HepG2 (cell line): Measurements from ENCODE around the gene RPS27L. TPM values are rescaled to one million over a fixed set of nuclear protein-coding genes. Genes with fewer than 3 reads are reported as not detected.

Source experiments
- CAMTA2 ChIP-seq: sonication (generic); formaldehyde crosslinking; IDR thresholded peaks from 2 replicates; pipeline ENCODE4 v1.4.0; 2020; ENCODE audit warnings: mild to moderate bottlenecking, missing genetic modification reagents, borderline replicate concordance
- DRAP1 ChIP-seq: IDR thresholded peaks from 2 replicates; pipeline ENCODE4 v1.6.1; 2016; ENCODE audit warnings: missing genetic modification reagents, missing compliant biosample characterization
- HNF1A ChIP-seq, 2 experiments: sonication (generic) in 1 of 2; formaldehyde crosslinking in 1 of 2; IDR thresholded peaks; 2 replicates each; pipeline versions ENCODE4 v1.4.0 to v1.6.1; 2016 to 2020; ENCODE audit warnings: borderline replicate concordance in 1 of 2, low read depth in 1 of 2, mild to moderate bottlenecking in 1 of 2, missing genetic modification reagents in 1 of 2
- HOXA5 ChIP-seq: sonication (generic); formaldehyde crosslinking; IDR thresholded peaks from 2 replicates; pipeline ENCODE4 v1.4.0; 2020; ENCODE audit warnings: missing genetic modification reagents
- MAZ ChIP-seq, 2 experiments: sonication (generic) in 1 of 2; formaldehyde crosslinking in 1 of 2; IDR thresholded peaks; 2 replicates each; pipeline versions ENCODE4 v1.5.0 to v1.6.1; 2012 to 2020; ENCODE audit warnings: low read depth in 2 of 2, mild to moderate bottlenecking in 2 of 2, borderline replicate concordance in 1 of 2, improper control_type of control experiment in 1 of 2, low read length in 1 of 2, missing genetic modification reagents in 1 of 2, moderate library complexity in 1 of 2
- MXI1 ChIP-seq: IDR thresholded peaks from 3 replicates; pipeline ENCODE4 v1.6.1; 2012; ENCODE audit warnings: low read depth, low read length, inconsistent platforms, borderline replicate concordance
- NFYC ChIP-seq: IDR thresholded peaks from 2 replicates; pipeline ENCODE4 v1.6.1; 2016; ENCODE audit warnings: missing genetic modification reagents, missing compliant biosample characterization
- POGZ ChIP-seq: sonication (generic); formaldehyde crosslinking; IDR thresholded peaks from 2 replicates; pipeline ENCODE4 v1.4.0; 2020; ENCODE audit warnings: mild to moderate bottlenecking, missing genetic modification reagents
- SP4 ChIP-seq: sonication (generic); formaldehyde crosslinking; IDR thresholded peaks from 2 replicates; pipeline ENCODE4 v1.8.1; 2023; ENCODE audit warnings: mild to moderate bottlenecking, missing genetic modification reagents
- TBL1XR1 ChIP-seq: fragments of 150-350 bp; IDR thresholded peaks from 2 replicates; pipeline ENCODE4 v1.6.1; 2014; ENCODE audit warnings: borderline replicate concordance, low read length; ENCODE audit not compliant: partially characterized antibody
- TFDP1 ChIP-seq: IDR thresholded peaks from 2 replicates; pipeline ENCODE4 v1.6.1; 2016; ENCODE audit warnings: missing compliant biosample characterization, missing genetic modification reagents, borderline replicate concordance
- ZBTB10 ChIP-seq: sonication (generic); formaldehyde crosslinking; IDR thresholded peaks from 2 replicates; pipeline ENCODE4 v1.4.0; 2020; ENCODE audit warnings: missing genetic modification reagents, borderline replicate concordance
- ZBTB7B ChIP-seq: sonication (generic); formaldehyde crosslinking; IDR thresholded peaks from 2 replicates; pipeline ENCODE4 v1.4.0; 2020; ENCODE audit warnings: missing genetic modification reagents
- ZNF143 ChIP-seq: sonication (generic); formaldehyde crosslinking; IDR thresholded peaks from 2 replicates; pipeline ENCODE4 v1.4.0; 2020; ENCODE audit warnings: missing genetic modification reagents
- ZNF430 ChIP-seq: sonication (generic); formaldehyde crosslinking; IDR thresholded peaks from 2 replicates; pipeline ENCODE4 v1.9.0; 2021; ENCODE audit warnings: mild to moderate bottlenecking, missing genetic modification reagents
- polyA plus RNA-seq, 8 experiments: library from polyadenylated mRNA; depleted of rRNA in 3 of 8; stranded (reverse) in 7 of 8; unstranded in 1 of 8; fragments of >200 nt; fragmentation: Illumina TruSeq in 4 of 8; extraction: Trizol in 4 of 8; gene quantifications; 2 replicates each; pipeline versions ENCODE4 v1.2.1 to v1.2.3, GENCODE V29; 2011 to 2016; ENCODE audit warnings: low read depth in 4 of 8, missing spikeins in 1 of 8, mixed read lengths in 1 of 8; ENCODE audit not compliant: insufficient read depth in 1 of 8
- total RNA-seq, 5 experiments: library from RNA; depleted of rRNA; stranded (reverse); fragments of >200 nt; fragmentation: Illumina TruSeq; extraction: Trizol; gene quantifications; 2 replicates each; pipeline ENCODE4 v1.2.3, GENCODE V29; 2016; ENCODE audit warnings: low read depth in 1 of 5
- TF ChIP-seq, protein P1 (sequence below): sonication (generic); formaldehyde crosslinking; IDR thresholded peaks from 2 replicates; pipeline ENCODE4 v1.8.0; 2022; ENCODE audit warnings: missing genetic modification reagents, mild to moderate bottlenecking, inconsistent platforms, borderline replicate concordance

Gene RPS27L
- total and polyA plus RNA-seq, 2 of the 13 experiments (the other 11 are each of a cell fraction or from before 2014, with no cell fraction given) = 231 to 433 TPM

- TF ChIP-seq, protein P1, sequence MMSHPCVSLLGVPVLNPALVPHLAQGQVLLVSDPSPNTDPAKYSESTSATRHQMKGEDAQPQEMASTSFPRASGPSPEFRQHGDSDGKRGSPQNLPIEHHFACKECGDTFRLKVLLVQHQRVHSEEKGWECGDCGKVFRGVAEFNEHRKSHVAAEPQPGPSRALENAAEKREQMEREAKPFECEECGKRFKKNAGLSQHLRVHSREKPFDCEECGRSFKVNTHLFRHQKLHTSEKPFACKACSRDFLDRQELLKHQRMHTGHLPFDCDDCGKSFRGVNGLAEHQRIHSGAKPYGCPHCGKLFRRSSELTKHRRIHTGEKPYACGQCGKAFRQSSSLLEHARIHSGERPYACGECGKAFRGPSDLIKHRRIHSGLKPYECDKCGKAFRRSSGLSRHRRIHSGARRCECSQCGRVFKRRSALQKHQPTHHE (CRISPR knock-in tag) = no peak
- TF ChIP-seq MAZ (IDR thresholded peaks at IDR 0.05; ENCODE audit: borderline replicate concordance, low read depth, low read length) (peak; percentile 44; the same call in 1 of the 2 replicates), MAZ (CRISPR knock-in tag; IDR thresholded peaks at IDR 0.05; ENCODE audit: low read depth) (peak; percentile 57; the same call in 1 of the 2 replicates), CAMTA2 (0 out of 2 replicates have a peak, but pooled peaks have one; percentile 3), DRAP1 (CRISPR knock-in tag) (peak; percentile 30; the same call in 1 of the 2 replicates), MXI1 (peak; percentile 76; the same call in 1 of the 3 replicates), TBL1XR1 (peak; percentile 21), TFDP1 (CRISPR knock-in tag) (peak; percentile 51; the same call in 1 of the 2 replicates), ZBTB7B (peak; percentile 44; the same call in 1 of the 2 replicates), HNF1A (IDR thresholded peaks at IDR 0.05; ENCODE audit: low read depth) (no peak), HNF1A (CRISPR knock-in tag; IDR thresholded peaks at IDR 0.05; ENCODE audit: borderline replicate concordance) (peak; percentile 17; the same call in 1 of the 2 replicates), SP4 (peak; percentile 70), ZNF430 (CRISPR knock-in tag) (no peak), ZNF143 (CRISPR knock-in tag) (peak; percentile 91), POGZ (CRISPR knock-in tag) (peak; percentile 57), HOXA5 (no peak), ZBTB10 (CRISPR knock-in tag) (no peak), NFYC (CRISPR knock-in tag) (peak; percentile 87)
These were observed 31.9 kb upstream of the RPS27L start, which contains the start of gene RAB8B (continued) for GRCh38 chr15:63188926-63189871.
